ENCODE results near the gene ZNF490. TPM values are rescaled to one million over a fixed set of nuclear protein-coding genes. Genes with fewer than 3 reads are reported as not detected.
"Not testable (repeated sequence)": the region's sequence is repeated elsewhere in the genome, so short reads cannot be mapped to it uniquely, and the experiment has no call there.

Gene ZNF490
- total and polyA plus RNA-seq, 10 of the 15 experiments (the other 5 are each of a cell fraction or from before 2014, with no cell fraction given): 0.57 to 8.4 (median 3.2) TPM

GRCh38 chr19:12646551-12646950 lies 35.9 kb upstream of the ZNF490 start (continued):
- no peak for TF ChIP-seq CHD4 (IDR thresholded peaks at IDR 0.05)
- no peak for TF ChIP-seq BHLHE40 (IDR thresholded peaks at IDR 0.05; ENCODE audit: borderline replicate concordance in 1 of 2, low read depth in 2 of 2, low read length in 1 of 2)
- no peak for TF ChIP-seq ZBTB11 (CRISPR knock-in tag; IDR thresholded peaks at IDR 0.05)
- TF ChIP-seq ZNF622 (IDR thresholded peaks at IDR 0.05): no peak
- TF ChIP-seq ATF3 (IDR thresholded peaks at IDR 0.05; ENCODE audit: borderline replicate concordance, extremely low read depth, low read depth, low read length): no peak
- TF ChIP-seq MTA2 (IDR thresholded peaks at IDR 0.05; ENCODE audit: low read depth): no peak

GRCh38 chr19:12643716-12644115 lies 33.1 kb upstream of the ZNF490 start:
- H3K4me1 ChIP-seq (ENCODE audit: control insufficient read depth, insufficient read depth, low read length); CTCF ChIA-PET; H3K79me2 ChIP-seq (ENCODE audit: control insufficient read depth, insufficient read depth, low read length); H3K27ac ChIP-seq (ENCODE audit: control insufficient read depth, insufficient read depth); FAIRE-seq; RAD21 ChIA-PET (ENCODE audit: unreplicated experiment); H3K36me3 ChIP-seq (ENCODE audit: control insufficient read depth in 2 of 2, insufficient read depth in 2 of 2, low read length in 1 of 2); H3K4me2 ChIP-seq (ENCODE audit: control insufficient read depth, insufficient read depth); H3K27me3 ChIP-seq (replicated peaks in 1 of 2; ENCODE audit: control insufficient read depth in 2 of 2, insufficient read depth in 2 of 2, low read length in 1 of 2); ATAC-seq; intact Hi-C loops (cut with micrococcal nuclease; ENCODE audit: unreplicated experiment); H4K20me1 ChIP-seq (ENCODE audit: control insufficient read depth, insufficient read depth); SMC1A ChIA-PET (ENCODE audit: uncharacterized antibody, unreplicated experiment); POLR2A ChIA-PET; H3K9ac ChIP-seq (ENCODE audit: control insufficient read depth, insufficient read depth, low read length); in situ Hi-C loops (cut with MboI); BruUV-seq (replicated peaks); H2AFZ ChIP-seq (ENCODE audit: control insufficient read depth, low read depth, low read length); H3K4me3 ChIP-seq; DNase-seq (ENCODE audit: low read depth, low spot score); H3K9me3 ChIP-seq (replicated peaks; ENCODE audit: control insufficient read depth, insufficient read depth, low read length): not testable (repeated sequence)
- WGBS (ENCODE audit: insufficient coverage, insufficient replicate concordance, low lambda C conversion rate, missing lambda C conversion rate): 94% methylated on average over 14 of the region's 14 CpGs

Measured in GM12878 (cell line).